ENCODE results near the gene HBD.

DNA sequence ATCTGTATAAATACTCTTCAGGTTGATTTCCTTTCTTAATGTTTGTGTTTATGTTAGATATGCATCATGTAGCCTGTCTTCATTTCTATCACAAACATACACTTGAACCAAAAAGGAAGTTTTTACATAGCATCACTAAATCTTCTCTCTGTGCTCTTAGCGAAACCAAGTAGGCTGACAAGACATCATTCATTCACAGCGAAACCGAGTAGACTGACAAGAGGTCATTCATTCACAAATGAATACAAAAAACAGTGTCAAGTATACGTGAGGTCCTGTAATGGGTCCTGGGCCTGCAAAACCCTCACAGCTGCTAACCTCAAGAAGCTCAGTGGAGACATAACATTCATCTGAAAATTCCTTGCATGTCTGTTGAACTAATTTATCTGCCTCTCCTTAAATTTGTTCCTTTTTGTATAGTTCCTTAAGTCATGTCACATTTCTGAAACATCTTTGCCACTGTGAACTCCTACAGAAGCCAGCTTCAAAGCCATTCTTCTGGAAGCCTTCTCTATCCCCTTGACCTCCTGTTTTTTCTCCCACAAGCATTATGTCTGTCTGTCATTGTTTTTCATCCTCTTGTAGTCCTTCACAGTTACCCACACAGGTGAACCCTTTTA, 45.3 kb upstream of the HBD start:
- TF ChIP-seq, protein P1, sequence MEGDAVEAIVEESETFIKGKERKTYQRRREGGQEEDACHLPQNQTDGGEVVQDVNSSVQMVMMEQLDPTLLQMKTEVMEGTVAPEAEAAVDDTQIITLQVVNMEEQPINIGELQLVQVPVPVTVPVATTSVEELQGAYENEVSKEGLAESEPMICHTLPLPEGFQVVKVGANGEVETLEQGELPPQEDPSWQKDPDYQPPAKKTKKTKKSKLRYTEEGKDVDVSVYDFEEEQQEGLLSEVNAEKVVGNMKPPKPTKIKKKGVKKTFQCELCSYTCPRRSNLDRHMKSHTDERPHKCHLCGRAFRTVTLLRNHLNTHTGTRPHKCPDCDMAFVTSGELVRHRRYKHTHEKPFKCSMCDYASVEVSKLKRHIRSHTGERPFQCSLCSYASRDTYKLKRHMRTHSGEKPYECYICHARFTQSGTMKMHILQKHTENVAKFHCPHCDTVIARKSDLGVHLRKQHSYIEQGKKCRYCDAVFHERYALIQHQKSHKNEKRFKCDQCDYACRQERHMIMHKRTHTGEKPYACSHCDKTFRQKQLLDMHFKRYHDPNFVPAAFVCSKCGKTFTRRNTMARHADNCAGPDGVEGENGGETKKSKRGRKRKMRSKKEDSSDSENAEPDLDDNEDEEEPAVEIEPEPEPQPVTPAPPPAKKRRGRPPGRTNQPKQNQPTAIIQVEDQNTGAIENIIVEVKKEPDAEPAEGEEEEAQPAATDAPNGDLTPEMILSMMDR (IDR thresholded peaks at IDR 0.05; ENCODE audit: low read depth, low read length) = no peak
- TF ChIP-seq, protein P2, sequence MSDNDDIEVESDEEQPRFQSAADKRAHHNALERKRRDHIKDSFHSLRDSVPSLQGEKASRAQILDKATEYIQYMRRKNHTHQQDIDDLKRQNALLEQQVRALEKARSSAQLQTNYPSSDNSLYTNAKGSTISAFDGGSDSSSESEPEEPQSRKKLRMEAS (IDR thresholded peaks at IDR 0.05; ENCODE audit: low read depth, low read length) = no peak
- TF ChIP-seq POLR2A (IDR thresholded peaks at IDR 0.05; ENCODE audit: extremely low read depth, insufficient read length) (no peak), MYC (IDR thresholded peaks at IDR 0.05; ENCODE audit: low read depth, low read length) (no peak)
